Panc1 (cell line): ENCODE data around the gene TULP4. TPM values are rescaled to one million over a fixed set of nuclear protein-coding genes. Genes with fewer than 3 reads are reported as not detected.

Source experiments
- ATAC-seq: fragments of 200-7000 bp; cut with Tn5 transposase; 2 replicates; pipeline ENCODE4 v1.9.1; 2020; ENCODE audit warnings: mild to moderate bottlenecking, moderate library complexity
- BruUV-seq: library from RNA; stranded (reverse); fragments of 400-500 nt; replicated peaks from 2 replicates; lab custom pipeline; 2021; lab: Mats Ljungman, UMichigan
- CTCF ChIA-PET: fragments of 300-600 bp; sonication (Branson Sonifier 250); formaldehyde crosslinking; loops from one replicate; lab custom pipeline; 2022; ENCODE audit warnings: antibody characterized with exemption; lab: Charles Lee
- POLR2A ChIA-PET: fragments of 300-600 bp; sonication (Branson Sonifier 250); formaldehyde crosslinking; loops from one replicate; lab custom pipeline; 2022; ENCODE audit warnings: antibody characterized with exemption; lab: Charles Lee
- DNase-seq: peaks from one replicate; pipeline ENCODE4 v3.0.0-alpha.2; 2010; ENCODE audit warnings: low read depth, low spot score
- H3K27ac ChIP-seq: 2 replicates; pipeline ENCODE4 v1.5.1; 2011; ENCODE audit warnings: mild to moderate bottlenecking, low read length, inconsistent platforms
- H3K27me3 ChIP-seq: fragments of 200-500 bp; sonication (Bioruptor generic); 2 replicates; pipeline ENCODE4 v1.6.0; 2014; ENCODE audit warnings: low read length, inconsistent platforms; ENCODE audit not compliant: control insufficient read depth, insufficient read depth
- H3K36me3 ChIP-seq: fragments of 200-500 bp; sonication (Bioruptor generic); 2 replicates; pipeline ENCODE4 v1.5.1; 2014; ENCODE audit warnings: inconsistent platforms, mild to moderate bottlenecking, low read length, moderate library complexity; ENCODE audit not compliant: control insufficient read depth, insufficient read depth
- H3K4me1 ChIP-seq: 2 replicates; pipeline ENCODE4 v1.5.1; 2011; ENCODE audit warnings: inconsistent platforms, mild to moderate bottlenecking, low read length, moderate library complexity; ENCODE audit not compliant: control insufficient read depth, insufficient read depth
- H3K4me3 ChIP-seq, 2 experiments: 2 replicates each; pipeline ENCODE4 v1.5.1; 2011 to 2012; ENCODE audit warnings: low read depth in 2 of 2, low read length in 2 of 2, mild to moderate bottlenecking in 2 of 2, inconsistent platforms in 1 of 2, moderate library complexity in 1 of 2
- H3K9me3 ChIP-seq: fragments of 200-500 bp; sonication (Bioruptor generic); 2 replicates; pipeline ENCODE4 v1.5.1; 2014; ENCODE audit warnings: low read depth, mild to moderate bottlenecking, inconsistent platforms, low read length, moderate library complexity; ENCODE audit not compliant: control insufficient read depth, insufficient read depth
- CTCF ChIP-seq: fragments of 450-650 bp; IDR thresholded peaks from 2 replicates; pipeline ENCODE4 v1.5.1; 2017; ENCODE audit warnings: mild to moderate bottlenecking
- POLR2AphosphoS5 ChIP-seq: IDR thresholded peaks from 2 replicates; pipeline ENCODE4 v1.6.1; 2012; ENCODE audit warnings: mild to moderate bottlenecking, low read depth, low read length, moderate library complexity
- REST ChIP-seq, 2 experiments: IDR thresholded peaks; 2 replicates each; pipeline ENCODE4 v1.6.1; 2011 to 2012; ENCODE audit warnings: low read depth in 2 of 2, control low read depth in 1 of 2, low read length in 1 of 2, mild to moderate bottlenecking in 1 of 2, moderate library complexity in 1 of 2; ENCODE audit not compliant: insufficient read depth in 1 of 2
- SIN3A ChIP-seq: IDR thresholded peaks from 2 replicates; pipeline ENCODE4 v1.6.1; 2012; ENCODE audit warnings: low read depth, mild to moderate bottlenecking, low read length, moderate library complexity, borderline replicate concordance; ENCODE audit not compliant: insufficient read depth
- TCF7L2 ChIP-seq: IDR thresholded peaks from 2 replicates; pipeline ENCODE4 v1.6.1; 2011; ENCODE audit warnings: mild to moderate bottlenecking, low read depth, low read length, inconsistent platforms
- in situ Hi-C: cut with HindIII; loops from 2 replicates; pipeline ENCODE4 v1.10.0; 2016; ENCODE audit warnings: low sequenced_read_pairs, low pct_unique_long_range_greater_than_20kb
- intact Hi-C: fragments of 100-400 bp; cut with micrococcal nuclease; formaldehyde crosslinking; loops from one replicate; pipeline ENCODE4 v1.10.0; 2022; ENCODE audit not compliant: unreplicated experiment
- total RNA-seq: library from RNA; stranded (reverse); gene quantifications from one replicate; pipeline ENCODE4 v1.2.1, GENCODE V29; 2021; ENCODE audit not compliant: unreplicated experiment

TULP4 gene
- total RNA-seq, 1 experiment from 2014 or later = 105 TPM

DNA sequence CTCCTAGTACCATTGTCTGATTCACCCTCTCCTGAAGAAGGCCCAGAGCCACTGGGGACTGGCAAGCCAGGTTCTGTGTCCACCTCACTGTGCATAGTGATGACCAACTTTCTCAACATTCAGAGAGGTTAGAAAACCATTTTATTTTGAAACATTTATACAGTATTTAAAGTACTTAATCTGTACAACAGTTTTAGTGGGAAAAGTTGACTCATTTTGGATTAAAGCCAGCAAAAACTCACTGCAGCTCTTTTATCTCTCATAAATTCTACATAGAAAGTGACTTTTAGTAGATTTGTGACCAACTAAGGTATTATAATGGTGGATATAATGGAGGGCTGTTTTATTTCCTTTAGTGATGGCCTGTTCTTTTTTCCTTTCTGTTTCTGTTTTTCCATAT is 9.7 kb downstream of the TULP4 start:
- intact Hi-C loops (no loop called here), in situ Hi-C loops (no loop called here)
- CTCF ChIA-PET = no interaction called here

DNA sequence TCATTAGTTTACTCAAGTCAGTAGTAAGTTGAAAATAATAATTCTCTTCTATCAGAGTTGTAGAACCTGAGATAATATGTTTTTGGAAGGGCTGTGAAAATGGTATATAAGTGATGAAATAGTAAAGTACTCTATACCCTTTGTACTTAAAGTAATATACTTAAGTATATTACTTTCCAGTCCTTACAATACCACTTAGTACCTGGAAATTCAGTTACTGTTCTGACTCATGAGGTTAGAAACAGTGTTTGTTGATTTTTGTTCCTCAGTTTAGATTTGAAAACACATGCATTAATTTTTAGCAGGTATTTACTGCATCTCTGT is 10.1 kb downstream of the TULP4 start:
- ChIA-PET CTCF (no interaction called here), POLR2A (no interaction called here)
- no peak for ATAC-seq
- Histone ChIP-seq H3K36me3 (no peaks in the 10 kb centered on the region), H3K4me1 (no peaks in the 10 kb centered on the region), H3K4me3 (no peak overlapping the region), H3K9me3 (no peaks in the 10 kb centered on the region), H3K27me3 (no peaks in the 10 kb centered on the region), H3K27ac (no peak overlapping the region)
- TF ChIP-seq REST (IDR thresholded peaks at IDR 0.05; ENCODE audit: insufficient read depth in 1 of 2, low read depth in 2 of 2, low read length in 1 of 2) (no peak), SIN3A (no peak), CTCF (no peak), TCF7L2 (no peak), POLR2AphosphoS5 (no peak)
- no peak for DNase-seq
- in situ Hi-C loops (no loop called here), intact Hi-C loops (no loop called here)
- no TSS peak for BruUV-seq

More for the DNA sequence above, 9.7 kb downstream of the TULP4 start:
- H3K9me3 ChIP-seq = no peaks in the 10 kb centered on the region
- H3K36me3 ChIP-seq = no peaks in the 10 kb centered on the region
- BruUV-seq = no TSS peak
- TF ChIP-seq CTCF (no peak), SIN3A (no peak), POLR2AphosphoS5 (no peak), REST (IDR thresholded peaks at IDR 0.05; ENCODE audit: insufficient read depth in 1 of 2, low read depth in 2 of 2, low read length in 1 of 2) (no peak), TCF7L2 (no peak)
- ATAC-seq (no peak), DNase-seq (no peak)
- H3K27me3 ChIP-seq = no peaks in the 10 kb centered on the region
- no peak overlapping the region for H3K27ac ChIP-seq
- H3K4me1 ChIP-seq = no peaks in the 10 kb centered on the region
- POLR2A ChIA-PET = no interaction called here
- H3K4me3 ChIP-seq = no peak overlapping the region
